K562 (cell line): ENCODE measurements around the gene POLA1. TPM values are rescaled to one million over a fixed set of nuclear protein-coding genes. Genes with fewer than 3 reads are reported as not detected.
A peak's percentile ranks its signal among the peaks of the same experiment; 100 is the strongest.

Source experiments
- ATAC-seq: fragments of 200-7000 bp; cut with Tn5 transposase; 3 replicates; pipeline ENCODE4 v1.9.1; 2020; ENCODE audit warnings: moderate library complexity
- BruUV-seq: library from RNA; stranded (reverse); fragments of 400-500 nt; replicated peaks from 2 replicates; lab custom pipeline; 2021; lab: Mats Ljungman, UMichigan
- CTCF ChIA-PET: fragments of 300-600 bp; formaldehyde crosslinking; extraction: SDS; loops from one replicate; lab custom pipeline; 2021; ENCODE audit warnings: low intra/inter-chr PET ratio; lab: Yijun Ruan, JAX
- POLR2A ChIA-PET: fragments of 300-600, 350-650 bp; sonication (Branson Sonifier 250); formaldehyde crosslinking; extraction: SDS; loops from one replicate; lab custom pipeline; 2021; ENCODE audit warnings: antibody characterized with exemption, inconsistent platforms; lab: Yijun Ruan, JAX
- DNase-seq, 4 experiments: peaks; one replicate each; pipeline versions ENCODE4 v3.0.0 to v3.0.0-alpha.2; 2011 to 2018; ENCODE audit warnings: low spot score in 3 of 4, mixed read lengths in 3 of 4; ENCODE audit errors: extremely low read depth in 1 of 4
- FAIRE-seq: peaks from 2 replicates; lab custom pipeline; 2011; peaks lifted over from hg19 to GRCh38; lab: Jason Lieb, UNC
- H2AFZ ChIP-seq: 2 replicates; pipeline ENCODE4 v1.6.0; 2011; ENCODE audit warnings: low read depth, low read length, control low read depth, inconsistent platforms
- H3K27ac ChIP-seq: fragments of 200-600 bp; 3 replicates; pipeline ENCODE4 v1.8.0; 2011; ENCODE audit warnings: low read depth, mild to moderate bottlenecking, control low read depth, inconsistent platforms, low read length, moderate library complexity, mixed read lengths; ENCODE audit errors: extremely low read depth
- H3K27me3 ChIP-seq, 2 experiments: fragments of 300-600 bp in 1 of 2; 2 replicates in 1 of 2; 3 replicates in 1 of 2; pipeline versions ENCODE4 v1.6.0 to v1.8.0; 2011; ENCODE audit warnings: inconsistent platforms in 2 of 2, low read length in 2 of 2, mild to moderate bottlenecking in 1 of 2, mixed read lengths in 1 of 2, moderate library complexity in 1 of 2; ENCODE audit not compliant: control insufficient read depth in 2 of 2, insufficient read depth in 2 of 2
- H3K36me3 ChIP-seq: fragments of 300-600 bp; 3 replicates; pipeline ENCODE4 v1.8.0; 2011; ENCODE audit warnings: mild to moderate bottlenecking, low read length, inconsistent platforms; ENCODE audit not compliant: control insufficient read depth, insufficient read depth
- H3K4me1 ChIP-seq, 2 experiments: fragments of 200-600 bp in 1 of 2; replicated peaks in 1 of 2; 2 replicates in 1 of 2; 3 replicates in 1 of 2; pipeline versions ENCODE4 v1.5.1 to v1.8.0; 2011; ENCODE audit warnings: inconsistent platforms in 2 of 2, low read length in 2 of 2, mild to moderate bottlenecking in 1 of 2, mixed read lengths in 1 of 2, moderate library complexity in 1 of 2; ENCODE audit not compliant: control insufficient read depth in 2 of 2, insufficient read depth in 2 of 2
- H3K4me2 ChIP-seq: 2 replicates; pipeline ENCODE4 v1.6.1; 2011; ENCODE audit warnings: low read length, control low read depth, inconsistent platforms, mixed read lengths; ENCODE audit not compliant: insufficient read depth
- H3K4me3 ChIP-seq: fragments of 200-600 bp; sonication (generic), shearing (Covaris generic); 2 replicates; pipeline ENCODE4 v1.5.1; 2016; ENCODE audit warnings: control low read depth, inconsistent platforms
- H3K79me2 ChIP-seq: fragments of 200-600 bp; 3 replicates; pipeline ENCODE4 v1.8.0; 2011; ENCODE audit warnings: low read length, inconsistent platforms; ENCODE audit not compliant: control insufficient read depth, insufficient read depth
- H3K9ac ChIP-seq, 2 experiments: 2 replicates each; pipeline versions ENCODE4 v1.6.0 to v1.6.1; 2011; ENCODE audit warnings: low read depth in 2 of 2, low read length in 2 of 2, control low read depth in 1 of 2, inconsistent platforms in 1 of 2, mild to moderate bottlenecking in 1 of 2, mixed read lengths in 1 of 2; ENCODE audit not compliant: insufficient read depth in 1 of 2
- H3K9me1 ChIP-seq: one replicate; pipeline ENCODE4 v1.6.0; 2011; ENCODE audit warnings: inconsistent platforms, mild to moderate bottlenecking, low read length, moderate library complexity; ENCODE audit not compliant: control insufficient read depth, insufficient read depth
- H3K9me3 ChIP-seq: replicated peaks from 2 replicates; pipeline ENCODE4 v1.5.1; 2011; ENCODE audit warnings: low read depth, low read length, inconsistent platforms; ENCODE audit not compliant: control insufficient read depth, insufficient read depth
- H4K20me1 ChIP-seq: replicated peaks from 2 replicates; pipeline ENCODE4 v1.6.1; 2011; ENCODE audit warnings: low read length, inconsistent platforms, mixed read lengths; ENCODE audit not compliant: control insufficient read depth, insufficient read depth
- ATF4 ChIP-seq: fragments of 450-650 bp; formaldehyde crosslinking; IDR thresholded peaks from 2 replicates; pipeline ENCODE4 v1.4.0; 2022; ENCODE audit warnings: mild to moderate bottlenecking, moderate library complexity
- CBFA2T2 ChIP-seq: fragments of 450-650 bp; conservative IDR thresholded peaks from 2 replicates; pipeline ENCODE4 v1.6.1; 2017; ENCODE audit warnings: mild to moderate bottlenecking
- DACH1 ChIP-seq: fragments of 450-650 bp; IDR thresholded peaks from 2 replicates; pipeline ENCODE4 v1.6.1; 2018; ENCODE audit not compliant: partially characterized antibody
- DNMT1 ChIP-seq: fragments of 450-650 bp; IDR thresholded peaks from 2 replicates; pipeline ENCODE4 v1.6.1; 2016; ENCODE audit warnings: antibody characterized with exemption, mild to moderate bottlenecking
- FOS ChIP-seq: IDR thresholded peaks from 3 replicates; pipeline ENCODE4 v1.6.1; 2011; ENCODE audit not compliant: insufficient read length; ENCODE audit errors: extremely low read depth
- L3MBTL2 ChIP-seq: fragments of 450-650 bp; IDR thresholded peaks from 2 replicates; pipeline ENCODE4 v1.6.1; 2016; ENCODE audit warnings: mild to moderate bottlenecking, moderate library complexity
- MCM3 ChIP-seq: fragments of 450-650 bp; IDR thresholded peaks from 2 replicates; pipeline ENCODE4 v1.6.1; 2016
- POLR2AphosphoS2 ChIP-seq: IDR thresholded peaks from 2 replicates; pipeline ENCODE4 v1.6.1; 2012; ENCODE audit warnings: low read length, improper control_type of control experiment
- RBM25 ChIP-seq: fragments of 200-400 bp; formaldehyde crosslinking; IDR thresholded peaks from 2 replicates; pipeline ENCODE4 v1.6.1; 2018; ENCODE audit warnings: low read length, low read depth, moderate library complexity; ENCODE audit not compliant: severe bottlenecking
- SMAD2 ChIP-seq: fragments of 150-350 bp; IDR thresholded peaks from 2 replicates; pipeline ENCODE4 v1.6.1; 2014; ENCODE audit warnings: low read depth, mild to moderate bottlenecking, low read length
- SREBF2 ChIP-seq: sonication (generic); formaldehyde crosslinking; IDR thresholded peaks from 2 replicates; pipeline ENCODE4 v1.4.0; 2020; ENCODE audit warnings: mild to moderate bottlenecking, missing genetic modification reagents
- TCF15 ChIP-seq: fragments of 250-450 bp; sonication (Bioruptor Pico); IDR thresholded peaks from 2 replicates; pipeline ENCODE4 v1.8.0; 2022; ENCODE audit warnings: moderate library complexity, mild to moderate bottlenecking, inconsistent platforms
- TCFL5 ChIP-seq: fragments of 250-450 bp; sonication (Bioruptor Pico); conservative IDR thresholded peaks from 2 replicates; pipeline ENCODE4 v1.6.1; 2021; ENCODE audit warnings: mild to moderate bottlenecking, moderate library complexity, matching md5 sums
- UBTF ChIP-seq, 2 experiments: IDR thresholded peaks; 2 replicates each; pipeline ENCODE4 v1.6.1; 2012; ENCODE audit warnings: improper control_type of control experiment in 2 of 2, low read depth in 2 of 2, low read length in 2 of 2, borderline replicate concordance in 1 of 2
- ZNF586 ChIP-seq: fragments of 450-650 bp; formaldehyde crosslinking; conservative IDR thresholded peaks from 2 replicates; pipeline ENCODE4 v1.4.0; 2020; ENCODE audit warnings: mild to moderate bottlenecking, moderate library complexity
- ZZZ3 ChIP-seq: fragments of 450-650 bp; IDR thresholded peaks from 2 replicates; pipeline ENCODE4 v1.6.1; 2016; ENCODE audit warnings: antibody characterized with exemption, mild to moderate bottlenecking, moderate library complexity
- WGBS: fragments of 100-300 bp; shearing (Covaris generic); methylation state at CpG from one replicate; pipeline ENCODE4 v1.1.6; 2016; ENCODE audit warnings: low coverage, mixed read lengths; ENCODE audit not compliant: insufficient coverage; ENCODE audit errors: missing lambda C conversion rate; 5-methylcytosine and 5-hydroxymethylcytosine counted together
- in situ Hi-C: fragments of 300-500 bp; cut with MboI; formaldehyde crosslinking; loops from 4 replicates; pipeline ENCODE4 v1.15.0; 2018; ENCODE audit warnings: inconsistent platforms, mixed read lengths
- intact Hi-C: fragments of 100-400 bp; cut with micrococcal nuclease; formaldehyde crosslinking; loops from 2 replicates; pipeline ENCODE4 v1.14.2; 2022
- polyA plus RNA-seq, 8 experiments: library from polyadenylated mRNA; depleted of rRNA in 4 of 8; stranded (reverse) in 5 of 8; unstranded in 3 of 8; fragments of >200 nt; fragmentation: Nextera tagmentation in 2 of 8; fragmentation: Illumina TruSeq in 1 of 8; extraction: Ambion mirVana in 2 of 8; extraction: Trizol in 1 of 8; gene quantifications; 2 replicates each; pipeline versions ENCODE4 v1.2.1 to v1.2.3, GENCODE V29; 2011 to 2014; ENCODE audit warnings: inconsistent platforms in 1 of 8, missing spikeins in 1 of 8
- total RNA-seq, 7 experiments: library from RNA; depleted of rRNA in 6 of 7; stranded (reverse); fragments of >200 nt in 6 of 7; fragmentation: Illumina TruSeq in 2 of 7; extraction: Trizol in 2 of 7; gene quantifications; 2 replicates each; pipeline versions ENCODE4 v1.2.1 to v1.2.3, GENCODE V29; 2011 to 2021; ENCODE audit warnings: low replicate concordance in 1 of 7

The POLA1 gene
- total and polyA plus RNA-seq, 9 of the 15 experiments (the other 6 are each of a cell fraction or from before 2014, with no cell fraction given): 8.6 to 48.4 (median 27.4) TPM

DNA sequence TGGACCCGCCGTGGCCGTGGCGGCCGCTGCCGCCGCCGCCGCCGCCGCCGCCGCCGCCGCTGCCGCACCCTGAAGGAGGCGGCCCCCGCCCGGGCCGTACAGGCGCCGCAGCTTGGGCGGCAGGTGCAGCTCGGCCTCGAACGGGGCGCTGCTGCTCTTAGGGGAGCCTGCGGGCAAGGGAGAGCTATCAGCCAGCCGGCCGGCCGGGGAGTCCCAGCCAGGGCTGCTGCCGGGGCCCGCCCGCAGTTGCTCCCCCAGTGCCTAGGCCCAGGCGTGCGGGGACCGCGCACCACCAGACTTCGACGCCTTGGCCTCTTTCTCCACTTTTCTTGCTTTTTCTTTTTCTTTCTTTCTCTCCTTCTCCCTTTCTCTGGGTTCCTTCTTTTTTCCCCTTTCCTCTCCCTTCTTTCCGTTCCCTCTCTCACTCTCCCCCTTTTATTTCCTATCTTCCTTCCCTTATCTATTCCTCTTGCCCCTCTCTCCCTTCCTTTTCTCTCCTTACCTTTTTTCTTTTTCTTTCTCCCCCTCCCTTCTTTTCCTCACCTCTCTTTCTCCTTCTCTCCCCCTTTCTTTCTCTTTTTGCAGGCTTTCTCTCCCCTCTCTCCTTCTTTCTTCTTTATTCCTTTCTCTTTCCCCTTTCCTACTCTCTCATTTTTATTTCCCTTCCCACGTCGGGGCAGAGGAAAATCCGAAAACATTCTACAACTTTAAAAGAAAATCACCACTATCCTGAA, 320.1 kb downstream of the POLA1 start (continued):
- 0 out of 4 replicates have a peak, but pooled peaks of 1 of the 2 experiments have one; percentile 20 for TF ChIP-seq UBTF (IDR thresholded peaks at IDR 0.05; ENCODE audit: borderline replicate concordance in 1 of 2, low read depth in 2 of 2, low read length in 2 of 2)
- no peak for TF ChIP-seq DNMT1
- peak; percentile 35; the same call in 1 of the 2 replicates for TF ChIP-seq L3MBTL2
- no peak for TF ChIP-seq RBM25

DNA sequence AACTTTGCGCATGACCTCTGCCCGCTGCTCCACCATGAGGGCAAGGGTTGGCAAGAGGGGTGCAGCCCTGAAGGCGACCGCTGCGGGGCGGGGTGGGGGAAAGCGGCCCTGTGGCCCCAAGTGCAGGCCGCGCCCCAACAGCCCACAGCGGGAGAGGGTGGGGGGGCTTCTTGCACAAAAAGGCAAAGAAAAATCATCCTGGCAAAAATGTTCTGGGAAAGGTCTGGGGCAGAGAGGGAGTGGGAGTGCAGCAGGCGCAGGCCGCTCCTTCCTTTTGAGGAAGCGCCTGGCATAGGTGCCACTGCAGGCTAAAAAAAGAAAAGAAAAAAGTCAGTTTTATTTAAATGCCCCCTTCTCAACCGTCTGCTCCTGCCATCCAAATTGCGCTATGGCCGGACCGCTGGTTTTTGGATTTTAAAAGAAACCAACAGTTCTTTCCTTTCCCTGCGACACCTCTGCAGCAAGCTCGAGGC, 320.7 kb downstream of the POLA1 start:
- no peak for ATAC-seq
- in situ Hi-C loops: no loop called here
- no peak overlapping the region for H3K9ac ChIP-seq
- FAIRE-seq: no peak
- no peak for DNase-seq
- H3K27ac ChIP-seq: no peak overlapping the region
- H3K4me1 ChIP-seq: peaks cover 0 to 28% of the 10 kb centered on the region in 2 experiments; a peak in 2 of 5 replicates
- BruUV-seq: no TSS peak
- 47% methylated on average over 10 of the region's 19 CpGs for WGBS
- no peaks in the 10 kb centered on the region for H4K20me1 ChIP-seq
- intact Hi-C loops: no loop called here
- ChIA-PET POLR2A (no interaction called here), CTCF (no interaction called here)
- no peaks in the 10 kb centered on the region for H3K36me3 ChIP-seq
- no peaks in the 10 kb centered on the region for H3K79me2 ChIP-seq
- no peak overlapping the region for H2AFZ ChIP-seq
- H3K4me2 ChIP-seq: no peak overlapping the region
- H3K9me1 ChIP-seq: no peaks in the 10 kb centered on the region
- TF ChIP-seq ZZZ3: no peak
- TF ChIP-seq CBFA2T2: no peak
- no peak for TF ChIP-seq MCM3
- no peak for TF ChIP-seq TCFL5
- TF ChIP-seq TCF15 (CRISPR knock-in tag): no peak
- TF ChIP-seq RBM25: no peak
- no peak for TF ChIP-seq SREBF2
- TF ChIP-seq POLR2AphosphoS2: no peak
- TF ChIP-seq ZNF586: no peak
- TF ChIP-seq FOS: no peak
- no peak for TF ChIP-seq DACH1
- no peak for TF ChIP-seq ATF4 (CRISPR knock-in tag)
- TF ChIP-seq SMAD2: no peak
- H3K9me3 ChIP-seq: no peaks in the 10 kb centered on the region
- H3K27me3 ChIP-seq: peaks cover 13 to 63% of the 10 kb centered on the region in 2 experiments
- H3K4me3 ChIP-seq: no peak overlapping the region
